ENCODE results near the gene RPN2. TPM values are rescaled to one million over a fixed set of nuclear protein-coding genes. Genes with fewer than 3 reads are reported as not detected.

Gene RPN2
- polyA plus RNA-seq, 1 experiment = 834 TPM

- Histone ChIP-seq H3K36me3 (ENCODE audit: control insufficient read depth, insufficient read depth, low read length) (peaks cover 32% of the 10 kb centered on the region), H3K4me3 (ENCODE audit: low read depth, low read length) (no peak overlapping the region), H3K27me3 (ENCODE audit: control insufficient read depth, insufficient read depth, low read length) (no peaks in the 10 kb centered on the region)
- no peak for DNase-seq (ENCODE audit: low read depth)
- ChIA-PET CTCF (no interaction called here), POLR2A (interaction anchor here (0.6 kb wide), 1 partner anchor 15 kb away, joined by 5 read pairs; no protein-coding TSS in a partner anchor)
- no peak for TF ChIP-seq CTCF (IDR thresholded peaks at IDR 0.05; ENCODE audit: insufficient read depth, low read depth, low read length)
These were observed 59.3 kb downstream of the RPN2 start for GRCh38 chr20:37238426-37238825.

- Histone ChIP-seq H3K4me3 (ENCODE audit: low read depth, low read length) (no peak overlapping the region), H3K36me3 (ENCODE audit: control insufficient read depth, insufficient read depth, low read length) (peaks cover 29% of the 10 kb centered on the region), H3K27me3 (ENCODE audit: control insufficient read depth, insufficient read depth, low read length) (no peaks in the 10 kb centered on the region)
- ChIA-PET POLR2A (no interaction called here), CTCF (interaction anchor here (0.5 to 1.0 kb wide), 3 partner anchors 19 to 1555 kb away, joined by 3 read pairs; partner anchors contain the start of gene BLCAP)
- TF ChIP-seq CTCF (IDR thresholded peaks at IDR 0.05; ENCODE audit: insufficient read depth, low read depth, low read length) = no peak
- DNase-seq (ENCODE audit: low read depth) = no peak
These were observed 59.9 kb downstream of the RPN2 start for GRCh38 chr20:37238935-37239451.

- DNase-seq (ENCODE audit: low read depth) = no peak
- POLR2A ChIA-PET = no interaction called here
These were observed 61.4 kb downstream of the RPN2 start for GRCh38 chr20:37240337-37241067.

GRCh38 chr20:37242503-37242902 lies 63.4 kb downstream of the RPN2 start:
- Histone ChIP-seq H3K36me3 (ENCODE audit: control insufficient read depth, insufficient read depth, low read length) (peaks cover 11% of the 10 kb centered on the region), H3K4me3 (ENCODE audit: low read depth, low read length) (no peak overlapping the region), H3K27me3 (ENCODE audit: control insufficient read depth, insufficient read depth, low read length) (no peaks in the 10 kb centered on the region)
- CTCF ChIA-PET = interaction anchor here (0.9 to 1.3 kb wide), 2 partner anchors 13 to 47 kb away, joined by 4 read pairs; no protein-coding TSS in a partner anchor
- no peak for TF ChIP-seq CTCF (IDR thresholded peaks at IDR 0.05; ENCODE audit: insufficient read depth, low read depth, low read length)
- POLR2A ChIA-PET = no interaction called here
- no peak for DNase-seq (ENCODE audit: low read depth)

More at GRCh38 chr20:37240337-37241067, 61.4 kb downstream of the RPN2 start:
- Histone ChIP-seq H3K27me3 (ENCODE audit: control insufficient read depth, insufficient read depth, low read length) (no peaks in the 10 kb centered on the region), H3K4me3 (ENCODE audit: low read depth, low read length) (no peak overlapping the region), H3K36me3 (ENCODE audit: control insufficient read depth, insufficient read depth, low read length) (peaks cover 20% of the 10 kb centered on the region)
- CTCF ChIA-PET = interaction anchor here (1.0 to 2.1 kb wide), 3 partner anchors 8 to 43 kb away, joined by 4 to 7 read pairs (median 4); no protein-coding TSS in a partner anchor
- no peak for TF ChIP-seq CTCF (IDR thresholded peaks at IDR 0.05; ENCODE audit: insufficient read depth, low read depth, low read length)

GRCh38 chr20:37243076-37243936 lies 64.2 kb downstream of the RPN2 start:
- Histone ChIP-seq H3K36me3 (ENCODE audit: control insufficient read depth, insufficient read depth, low read length) (peaks cover 7% of the 10 kb centered on the region), H3K27me3 (ENCODE audit: control insufficient read depth, insufficient read depth, low read length) (no peaks in the 10 kb centered on the region), H3K4me3 (ENCODE audit: low read depth, low read length) (no peak overlapping the region)
- CTCF ChIA-PET = interaction anchor here (0.9 to 1.5 kb wide), 2 partner anchors 12 to 14 kb away, joined by 4 to 5 read pairs; no protein-coding TSS in a partner anchor
- peak; percentile 6; the same call in 1 of the 2 replicates for TF ChIP-seq CTCF (IDR thresholded peaks at IDR 0.05; ENCODE audit: insufficient read depth, low read depth, low read length)
- POLR2A ChIA-PET = no interaction called here
- no peak for DNase-seq (ENCODE audit: low read depth)
